HG03045 (cell line): ENCODE data around the gene CCNI.
"Not testable (repeated sequence)": the region's sequence is repeated elsewhere in the genome, so short reads cannot be mapped to it uniquely, and the experiment has no call there.

Experiments used
- ATAC-seq: cut with Tn5 transposase; IDR thresholded peaks from one replicate; pipeline ENCODE4 v1.9.1; 2021; ENCODE audit warnings: mild to moderate bottlenecking, moderate library complexity; ENCODE audit not compliant: unreplicated experiment

Gene CCNI

DNA sequence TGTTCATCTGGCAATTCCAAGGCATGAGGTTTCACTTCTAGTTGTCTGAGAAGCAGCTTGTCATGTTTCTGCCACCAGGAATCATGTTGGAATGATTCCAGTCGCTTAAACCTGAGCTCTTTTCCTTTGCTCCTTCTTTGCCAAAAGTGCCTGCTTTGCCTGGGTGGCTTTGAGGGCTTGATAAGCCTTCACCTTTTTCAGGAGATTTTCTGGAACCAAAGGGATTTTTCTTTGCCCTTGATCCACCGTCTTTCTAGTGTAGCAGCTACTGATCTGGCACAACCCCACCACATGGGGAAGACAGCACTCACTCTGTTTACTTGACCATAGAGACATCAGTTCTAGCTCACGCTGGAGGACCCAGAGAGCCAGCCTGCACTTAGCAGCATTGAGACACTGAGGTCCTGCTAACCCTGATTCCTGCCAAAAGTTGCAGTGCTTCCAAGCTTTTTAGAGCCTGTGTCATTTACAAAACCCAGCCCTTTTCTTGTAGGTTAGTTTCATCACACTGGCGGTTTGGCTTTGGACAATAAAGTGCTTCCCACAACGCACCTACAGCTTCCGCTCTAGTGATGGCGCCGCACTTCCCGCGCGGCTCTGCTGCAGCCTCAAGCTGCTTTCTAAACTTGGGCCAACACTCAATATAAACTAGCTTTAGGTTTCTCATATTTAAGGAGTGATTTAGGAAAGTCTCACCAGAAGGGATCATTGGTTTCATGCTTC is 7.3 kb upstream of the CCNI start:
- no peak for ATAC-seq

DNA sequence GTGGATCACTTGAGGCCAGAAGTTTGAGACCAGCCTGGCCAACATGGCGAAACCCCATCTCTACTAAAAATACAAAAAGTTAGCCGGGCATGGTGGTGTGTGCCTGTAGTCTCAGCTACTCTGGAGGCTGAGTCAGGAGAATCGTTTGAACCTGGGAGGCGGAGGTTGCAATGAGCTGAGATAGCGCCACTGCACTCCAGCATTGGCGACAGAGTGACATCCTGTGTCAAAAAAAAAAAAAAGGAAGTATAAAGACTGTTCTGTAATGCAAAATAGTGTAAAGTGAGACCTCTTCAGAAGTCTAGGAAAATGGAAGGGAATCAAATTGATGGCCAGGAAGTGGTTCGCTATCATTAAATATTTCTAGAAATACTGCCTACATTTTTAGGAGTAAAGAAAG is 5.0 kb upstream of the CCNI start:
- ATAC-seq = not testable (repeated sequence)

DNA sequence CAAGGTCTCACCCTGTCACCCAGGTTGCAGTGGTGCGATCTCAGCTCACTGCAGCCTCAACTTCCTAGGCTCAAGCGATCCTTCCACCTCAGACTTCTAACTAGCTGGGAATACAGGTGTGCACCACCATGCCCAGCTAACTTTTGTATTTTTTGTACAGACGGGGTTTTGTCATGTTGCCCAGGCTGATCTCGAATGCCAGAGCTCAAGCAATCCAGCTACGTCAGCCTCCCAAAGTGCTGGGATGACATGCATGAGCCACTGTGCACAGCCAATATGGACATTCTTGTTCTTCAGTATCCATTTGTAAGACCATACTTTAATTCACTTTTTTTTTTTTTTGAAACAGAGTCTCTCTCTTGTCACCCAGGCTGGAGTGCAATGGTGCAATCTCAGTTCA is 3.5 kb upstream of the CCNI start:
- ATAC-seq = no peak

DNA sequence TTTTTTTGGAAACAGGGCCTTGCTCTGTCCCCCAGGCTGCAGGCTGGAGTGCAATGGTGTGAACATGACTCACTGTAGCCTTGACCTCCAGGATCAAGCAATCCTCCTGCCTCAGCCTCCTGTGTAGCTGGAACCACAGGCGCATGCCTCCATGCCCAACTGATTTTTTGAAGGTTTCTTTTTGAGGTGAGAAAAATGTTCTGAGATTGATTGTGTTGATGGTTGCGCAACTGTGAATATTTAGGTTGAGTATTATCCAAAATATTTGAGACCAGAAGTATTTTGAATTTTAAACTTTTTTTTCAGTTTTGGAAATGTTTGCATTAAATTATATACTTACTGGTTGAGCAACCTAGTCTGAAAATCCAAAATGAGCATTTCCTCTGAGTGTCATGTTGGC is 2.6 kb upstream of the CCNI start:
- no peak for ATAC-seq

DNA sequence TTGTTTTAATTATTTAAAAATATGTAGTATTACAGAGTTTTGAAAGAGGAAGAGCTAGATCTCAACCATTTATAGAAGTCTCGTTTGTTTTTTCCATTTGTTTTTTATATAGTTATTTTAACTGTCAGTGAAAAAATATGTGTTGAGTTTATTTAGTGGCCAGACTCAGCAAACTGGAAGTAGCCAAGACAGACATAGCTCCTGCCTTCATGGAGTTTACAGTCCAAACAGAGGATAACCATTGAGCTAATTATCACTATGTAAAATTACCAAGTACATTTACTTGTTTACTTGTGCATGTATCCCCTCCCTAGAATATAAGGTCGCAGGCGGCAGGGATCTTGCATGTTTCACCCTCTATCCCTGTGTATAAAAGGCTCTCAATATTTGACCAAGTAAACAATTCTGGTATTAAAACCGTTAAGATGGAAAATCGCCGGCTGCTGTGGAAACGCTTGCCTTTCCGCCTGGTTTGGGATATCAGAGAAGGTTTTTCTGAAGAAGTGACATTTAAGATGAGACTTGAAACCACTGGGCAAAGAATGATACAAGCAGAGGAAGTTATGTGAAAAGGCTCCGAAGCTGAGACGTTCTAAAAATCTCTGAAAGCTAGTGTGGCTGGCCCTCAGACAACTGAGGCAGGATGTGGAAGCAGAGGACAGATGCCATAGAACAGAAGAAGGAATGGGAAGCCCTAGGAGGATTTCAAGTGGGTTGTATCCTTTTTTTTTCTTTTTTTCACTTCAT is 1.3 kb upstream of the CCNI start:
- no peak for ATAC-seq

DNA sequence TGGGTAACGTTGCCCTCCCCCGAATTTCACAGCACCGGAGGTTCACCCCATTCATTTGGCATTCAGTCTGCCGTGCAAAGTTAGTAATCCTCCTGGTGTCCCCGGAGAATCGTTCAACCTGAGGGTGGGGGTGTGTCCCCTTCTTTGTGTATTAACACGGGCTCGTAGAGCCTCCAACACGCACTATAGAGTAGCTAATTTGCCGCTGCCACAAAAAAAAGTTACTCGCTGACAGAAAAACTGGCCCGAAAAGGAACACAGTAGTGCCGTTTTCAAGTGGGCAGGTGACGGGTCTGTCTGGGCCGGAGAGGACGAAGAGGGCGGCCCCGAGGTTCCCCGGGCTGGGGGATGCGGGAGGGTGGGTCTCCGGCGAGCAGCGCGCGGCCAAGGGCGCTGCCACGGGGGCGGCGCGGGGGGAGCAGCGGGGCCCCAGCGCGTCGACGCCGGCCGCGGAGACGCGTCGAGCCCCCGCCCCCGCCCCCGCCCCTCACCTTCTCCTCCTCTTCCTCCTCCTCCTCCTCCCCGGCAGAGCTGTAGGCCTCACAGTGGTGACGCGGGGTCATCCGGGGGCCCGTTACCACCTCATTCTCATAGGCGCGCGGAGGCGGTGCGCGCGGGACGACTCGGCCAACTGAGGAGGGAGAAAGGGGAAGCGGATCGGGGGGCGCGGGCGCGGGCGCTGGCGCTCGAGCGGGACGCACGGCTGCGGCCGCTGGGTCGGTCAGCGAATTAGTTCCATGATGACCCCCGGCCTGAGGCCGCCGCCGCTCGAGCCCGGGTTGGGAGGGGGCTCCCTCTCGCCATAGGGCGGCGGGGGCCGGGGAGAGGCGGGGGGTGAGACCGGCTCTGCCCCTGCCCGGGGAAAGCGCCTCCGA is 571 bp downstream of the CCNI start:
- peak; percentile 54 for ATAC-seq

DNA sequence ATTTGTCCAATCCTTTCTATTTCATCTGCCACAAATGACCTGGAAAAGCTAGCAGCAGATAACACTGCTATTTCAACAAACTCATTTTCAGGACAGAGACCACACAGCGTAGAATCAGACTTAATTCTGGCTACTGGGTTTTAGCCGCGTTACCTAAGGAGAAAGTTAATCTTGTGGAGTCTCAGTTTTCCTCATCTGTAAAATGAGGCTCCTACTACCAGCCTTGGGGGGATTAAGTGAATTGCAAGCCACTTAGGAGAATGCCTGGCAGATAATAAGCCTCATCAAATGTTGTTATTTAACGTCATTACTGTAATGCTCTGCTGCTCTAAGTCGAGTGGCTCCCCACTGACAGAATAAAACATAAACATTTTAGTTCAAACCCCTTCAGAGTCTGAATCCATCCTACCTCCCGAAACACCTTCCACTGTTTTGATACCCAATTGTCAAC is 1.4 kb downstream of the CCNI start:
- no peak for ATAC-seq

DNA sequence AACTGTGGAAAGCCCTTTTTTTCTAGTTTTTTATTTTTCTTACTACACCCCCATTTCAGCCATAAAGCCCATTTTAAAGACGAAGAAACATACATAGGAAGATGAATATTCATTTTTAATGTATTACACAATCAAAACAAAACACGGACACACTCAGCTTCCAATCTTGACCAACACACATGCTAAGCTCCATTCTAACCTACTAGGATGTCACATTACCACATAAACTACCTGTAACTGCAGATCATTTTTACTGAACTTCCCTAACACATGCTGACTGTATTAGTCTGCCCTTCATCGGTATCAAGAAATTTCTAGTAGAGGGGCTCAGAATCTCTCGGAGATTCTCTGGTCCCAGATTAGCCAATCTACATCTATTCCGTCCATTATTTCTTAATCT is 1.8 kb downstream of the CCNI start:
- ATAC-seq = no peak

DNA sequence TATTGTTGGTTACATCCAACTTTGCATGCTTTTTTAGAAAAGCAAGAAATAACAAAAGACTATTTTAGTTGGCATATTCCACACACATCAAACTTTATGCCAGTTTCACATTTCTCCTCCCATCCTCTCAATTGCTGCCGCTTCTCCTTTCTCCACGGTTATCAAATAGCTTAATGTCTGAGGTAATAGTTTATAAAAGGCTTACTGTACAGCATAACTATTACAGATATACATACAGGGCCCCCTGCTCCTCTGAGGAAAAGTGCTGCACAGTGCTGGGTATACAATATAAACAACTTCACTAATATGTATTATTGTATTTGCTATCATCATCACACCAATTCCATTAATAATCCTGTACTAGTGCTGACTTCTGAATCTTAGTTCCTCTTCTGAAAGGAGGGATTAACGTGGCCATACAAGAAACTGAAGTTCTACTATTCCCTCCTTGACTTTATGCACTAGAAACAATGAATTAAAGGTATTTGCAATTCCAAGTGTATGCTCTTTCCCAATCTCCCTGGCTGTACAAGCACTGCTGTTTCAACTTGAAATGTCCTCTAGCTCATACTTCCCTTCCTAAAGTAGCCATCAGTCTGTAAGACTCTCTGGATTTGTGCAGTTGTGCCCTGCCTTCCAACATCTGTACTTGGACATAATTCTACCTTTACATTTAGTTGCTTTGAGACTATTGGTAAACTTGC is 2.5 kb downstream of the CCNI start:
- ATAC-seq = no peak

DNA sequence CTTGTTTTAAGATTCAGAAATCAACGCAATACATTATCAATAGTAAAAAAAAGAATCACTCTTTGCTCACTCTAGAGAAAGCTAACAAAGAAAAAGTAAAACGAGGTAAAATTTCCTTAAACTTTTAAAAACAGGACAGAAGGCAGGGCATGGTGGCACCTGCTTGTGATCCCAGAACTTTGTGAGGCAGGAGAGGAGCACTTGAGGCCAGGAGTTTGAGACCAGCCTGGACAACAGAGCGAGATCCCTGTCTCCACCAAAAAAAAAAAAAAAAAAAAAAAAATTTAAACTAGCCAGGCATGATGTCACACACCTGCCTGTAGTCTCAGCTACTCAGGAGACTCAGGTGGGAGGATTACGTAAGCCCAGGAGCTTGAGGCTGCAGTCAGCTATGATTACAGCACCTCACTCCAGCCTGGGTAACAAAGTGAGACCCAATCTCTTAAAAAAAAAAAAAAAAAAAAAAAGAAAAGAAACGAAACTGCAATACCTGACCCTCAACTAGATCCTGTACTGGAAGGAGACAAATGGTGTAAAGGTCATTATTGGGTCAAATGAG is 3.5 kb downstream of the CCNI start:
- no peak for ATAC-seq

DNA sequence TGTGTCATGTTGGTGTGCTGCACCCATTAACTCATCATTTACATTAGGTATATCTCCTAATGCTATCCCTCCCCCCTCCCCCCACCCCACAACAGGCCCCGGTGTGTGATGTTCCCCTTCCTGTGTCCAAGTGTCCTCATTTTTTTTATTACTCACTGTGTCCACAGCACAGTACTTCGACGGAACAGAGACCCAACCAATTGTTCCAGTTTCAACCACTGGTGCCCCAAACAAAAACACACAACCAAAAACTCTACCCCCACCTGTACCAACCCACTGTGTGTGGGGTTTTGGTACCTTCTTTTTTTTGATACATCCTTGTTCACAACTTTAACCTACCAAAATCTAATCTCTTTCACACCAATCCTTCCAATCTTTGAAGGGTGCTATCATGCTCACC is 6.3 kb downstream of the CCNI start:
- not testable (repeated sequence) for ATAC-seq

DNA sequence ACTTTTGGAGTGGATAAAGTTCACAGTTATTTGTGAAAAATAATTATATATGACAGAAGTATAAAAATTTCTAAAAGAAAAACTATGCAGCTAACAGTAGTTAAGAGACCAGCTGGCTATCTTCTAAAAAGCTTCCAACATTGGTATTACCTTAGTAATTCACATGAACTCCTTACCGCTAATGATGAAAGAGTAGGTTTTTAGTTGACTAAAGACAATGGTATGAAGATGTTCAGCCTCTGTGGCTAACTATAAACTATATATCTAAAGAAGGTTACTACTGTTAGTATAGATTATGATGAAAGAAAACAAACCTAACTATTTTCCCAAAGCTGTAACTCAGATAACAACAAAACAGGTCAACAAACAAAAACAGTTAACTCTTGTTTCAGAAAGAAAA is 10.4 kb downstream of the CCNI start:
- ATAC-seq = no peak

DNA sequence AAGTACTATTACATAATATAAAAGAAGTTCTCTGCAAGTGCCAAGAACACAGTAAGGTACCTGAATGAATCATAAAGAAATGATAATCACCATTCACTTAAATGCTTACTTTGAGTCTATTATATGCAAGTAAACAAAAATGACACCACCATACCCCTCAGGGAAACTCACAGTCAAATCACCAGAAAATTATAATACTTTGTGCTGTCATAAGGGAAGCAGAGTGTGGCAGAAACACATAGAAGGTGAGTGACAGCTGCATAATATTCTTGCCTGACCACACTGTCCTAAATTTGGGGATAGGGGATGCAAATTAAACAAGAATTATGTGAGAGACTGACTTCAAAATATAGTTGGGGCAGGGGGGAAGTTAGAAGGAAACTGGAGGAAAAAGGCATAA is 12.9 kb downstream of the CCNI start:
- ATAC-seq = no peak

DNA sequence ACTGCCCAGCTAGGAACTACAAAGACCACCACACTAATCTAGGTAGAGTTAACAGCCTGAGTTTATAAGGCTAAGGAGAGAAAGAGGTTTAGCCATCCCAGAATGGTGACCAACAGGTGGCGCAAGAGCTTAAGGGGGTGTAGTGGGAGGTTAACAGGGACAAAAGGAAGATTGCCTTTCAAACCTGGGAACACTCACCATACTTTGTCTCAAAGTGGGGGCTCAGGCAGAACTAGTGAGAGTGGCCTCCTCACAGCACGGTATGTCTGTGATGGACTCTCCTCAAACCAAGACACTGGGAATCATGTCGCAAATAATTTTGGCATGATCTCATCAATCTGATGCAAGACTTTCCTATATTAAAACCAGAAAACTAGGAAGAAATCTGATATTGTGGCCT is 23.4 kb downstream of the CCNI start:
- no peak for ATAC-seq

DNA sequence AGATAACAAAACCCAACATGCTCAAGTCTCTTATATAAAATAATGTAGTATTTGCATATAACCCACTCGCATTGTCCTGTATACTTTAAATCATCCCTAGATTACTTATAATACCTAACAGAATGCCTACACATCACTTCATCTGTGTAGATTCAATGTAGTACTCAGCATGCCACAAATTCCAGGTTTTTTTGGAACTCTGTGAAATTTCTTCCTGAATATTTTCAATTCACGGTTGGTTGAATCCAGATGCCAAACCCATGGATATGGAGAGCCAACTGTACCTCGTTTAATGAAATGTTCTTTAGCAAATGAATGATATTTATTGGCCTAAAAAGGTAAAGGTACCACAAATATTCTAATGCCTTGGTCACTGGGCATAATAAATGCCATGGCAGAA is 24.8 kb downstream of the CCNI start:
- no peak for ATAC-seq

DNA sequence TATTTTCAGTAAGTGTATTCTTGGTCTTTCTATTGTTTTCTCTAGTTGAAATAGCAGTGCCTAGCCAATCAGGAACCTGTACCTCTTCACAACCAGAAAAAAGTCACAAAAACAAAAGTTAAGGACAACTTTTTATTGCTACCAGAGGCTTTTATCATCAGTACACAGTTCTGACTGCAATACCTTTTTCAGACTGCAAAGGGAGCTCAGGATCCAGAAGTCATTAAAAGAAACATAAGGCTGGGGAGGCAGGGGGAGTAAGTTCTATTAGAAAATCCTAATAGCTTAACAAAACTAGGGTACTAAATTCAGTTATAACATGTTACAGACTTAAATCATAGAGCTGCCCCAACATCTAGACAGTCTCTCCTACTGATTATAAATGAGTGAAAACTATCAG is 28.8 kb downstream of the CCNI start:
- no peak for ATAC-seq

DNA sequence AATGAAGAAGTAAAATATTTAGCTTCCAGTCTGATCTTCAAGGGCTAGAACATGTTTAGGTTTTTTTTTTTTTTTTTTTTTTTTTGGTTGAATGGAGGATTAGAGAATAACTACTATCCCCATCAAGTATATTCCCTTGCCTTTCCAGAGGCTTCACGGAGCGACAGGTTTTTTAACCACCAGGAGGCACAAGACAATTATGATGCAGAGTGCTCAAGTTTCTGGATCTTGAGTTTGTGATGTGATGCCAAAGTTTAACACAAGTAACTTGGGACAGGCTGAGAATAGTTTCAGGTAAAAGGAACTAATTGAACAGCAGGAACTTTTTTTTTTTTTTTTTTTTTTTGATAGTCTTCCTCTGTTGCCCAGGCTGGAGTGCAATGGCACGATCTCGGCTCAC is 30.3 kb downstream of the CCNI start:
- ATAC-seq = no peak

DNA sequence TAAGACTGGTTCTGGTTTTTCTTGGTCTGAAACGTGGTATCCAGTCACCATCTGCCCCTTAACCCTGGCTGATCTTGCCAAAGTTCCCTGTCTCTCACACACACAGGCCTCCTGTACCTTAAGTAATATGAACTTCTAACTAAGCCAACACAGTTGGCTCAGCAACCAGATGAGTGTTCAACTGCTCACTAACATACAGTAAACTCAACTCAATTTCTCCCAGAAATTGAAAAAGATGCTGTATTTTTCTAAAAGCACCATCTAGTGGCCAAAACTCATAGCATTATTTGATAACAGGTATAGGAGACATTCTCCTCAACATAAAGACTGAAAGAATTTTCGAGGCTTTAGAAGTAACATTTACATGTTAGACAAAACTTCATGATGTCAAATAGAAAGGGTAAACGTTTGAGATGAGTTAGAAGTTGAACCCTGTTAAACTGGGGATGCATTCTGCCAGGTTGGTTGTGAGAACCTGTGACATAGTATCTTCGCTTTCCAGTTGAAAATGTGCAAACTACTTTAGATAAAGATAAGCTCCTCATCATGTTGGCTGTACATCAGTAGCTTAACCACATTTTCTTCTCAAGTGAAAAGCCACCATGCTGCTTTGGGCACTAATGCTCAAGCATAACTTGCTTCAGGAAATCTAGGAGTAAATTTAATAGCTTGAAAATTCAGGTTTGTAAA is 31.2 kb downstream of the CCNI start:
- no peak for ATAC-seq

DNA sequence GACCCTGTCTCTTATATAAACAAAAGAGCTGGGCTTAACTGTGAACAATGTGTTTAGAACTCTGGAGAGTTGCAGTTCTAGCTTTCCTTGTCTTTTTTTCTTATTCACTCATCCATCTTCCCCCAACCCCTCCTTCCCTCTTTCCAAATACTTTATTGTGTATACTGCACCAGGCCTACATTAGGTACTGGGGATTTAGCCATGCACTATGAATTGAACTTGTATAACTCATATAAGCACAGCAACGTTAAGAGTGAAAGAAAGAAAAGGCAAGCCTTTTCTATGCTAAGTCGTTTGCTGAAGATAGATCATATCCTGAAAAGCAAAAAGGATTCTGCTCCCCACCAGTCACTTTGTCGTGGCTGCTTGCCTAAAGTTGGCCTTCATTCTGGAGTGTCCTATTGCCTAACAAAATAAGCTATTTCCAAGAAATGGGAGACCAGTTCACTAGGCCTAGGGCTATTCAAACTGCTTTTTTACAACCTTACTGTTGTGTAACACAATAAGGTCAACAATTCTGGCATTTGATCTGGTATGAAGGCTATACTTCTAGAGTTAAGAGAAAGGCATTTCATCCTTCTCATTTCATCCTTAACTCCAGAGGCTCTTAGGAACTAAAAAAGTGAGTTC is 32.2 kb downstream of the CCNI start:
- ATAC-seq = no peak
